ENCODE results near the gene PLEKHA5.

Gene PLEKHA5

GRCh38 chr12:19234981-19235871, 105.7 kb downstream of the PLEKHA5 start:
- no peak for DNase-seq

- DNase-seq, result no peak
These were observed 107.1 kb downstream of the PLEKHA5 start for GRCh38 chr12:19236656-19237055.

GRCh38 chr12:19238540-19238939, 109.0 kb downstream of the PLEKHA5 start:
- no peak for DNase-seq

- no peak for DNase-seq
These were observed 109.6 kb downstream of the PLEKHA5 start for GRCh38 chr12:19239102-19239501.

GRCh38 chr12:19239616-19240234, 110.2 kb downstream of the PLEKHA5 start:
- no peak for DNase-seq

GRCh38 chr12:19242581-19242980, 113.0 kb downstream of the PLEKHA5 start:
- no peak for DNase-seq

GRCh38 chr12:19243551-19243950, 114.0 kb downstream of the PLEKHA5 start:
- DNase-seq, result no peak

- no peak for DNase-seq
These were observed 114.8 kb downstream of the PLEKHA5 start for GRCh38 chr12:19244312-19244711.

GRCh38 chr12:19245106-19245505, 115.6 kb downstream of the PLEKHA5 start:
- DNase-seq, result no peak

GRCh38 chr12:19245666-19246065, 116.1 kb downstream of the PLEKHA5 start:
- DNase-seq, result no peak

- DNase-seq, result no peak
These were observed 117.4 kb downstream of the PLEKHA5 start for GRCh38 chr12:19246933-19247332.

- DNase-seq, result no peak
These were observed 119.5 kb downstream of the PLEKHA5 start for GRCh38 chr12:19248929-19249602.

GRCh38 chr12:19251481-19252132, 122.1 kb downstream of the PLEKHA5 start:
- no peak for DNase-seq

GRCh38 chr12:19260135-19260534, 130.6 kb downstream of the PLEKHA5 start:
- no peak for DNase-seq

GRCh38 chr12:19261773-19262172, 132.2 kb downstream of the PLEKHA5 start:
- no peak for DNase-seq

GRCh38 chr12:19263672-19264071, 134.1 kb downstream of the PLEKHA5 start:
- no peak for DNase-seq

GRCh38 chr12:19273482-19274330, 144.2 kb downstream of the PLEKHA5 start:
- DNase-seq, result peak; percentile 87

- DNase-seq, result no peak
These were observed 147.2 kb downstream of the PLEKHA5 start for GRCh38 chr12:19276767-19277166.

- no peak for DNase-seq
These were observed 148.2 kb downstream of the PLEKHA5 start for GRCh38 chr12:19277711-19278110.

GRCh38 chr12:19278407-19278806, 148.9 kb downstream of the PLEKHA5 start:
- no peak for DNase-seq

- no peak for DNase-seq
These were observed 152.7 kb downstream of the PLEKHA5 start for GRCh38 chr12:19282133-19282699.

GRCh38 chr12:19284658-19285057, 155.1 kb downstream of the PLEKHA5 start:
- DNase-seq, result no peak

Measured in NCI-H1436 (cell line).